Hepatocyte (in vitro differentiated cells): Measurements from ENCODE around the gene SPRYD4.

ENCODE experiments used
- EZH2phosphoT487 ChIP-seq: fragments of 200-600 bp; sonication (generic); IDR thresholded peaks from one replicate; pipeline ENCODE4 v1.6.1; 2018; ENCODE audit warnings: antibody characterized with exemption, mild to moderate bottlenecking, low read depth, moderate library complexity; ENCODE audit not compliant: unreplicated experiment, severe bottlenecking
- TF ChIP-seq, protein P1 (sequence below): fragments of 200-600 bp; sonication (generic); IDR thresholded peaks from 2 replicates; pipeline ENCODE4 v1.5.1; 2016; ENCODE audit warnings: antibody characterized with exemption, mild to moderate bottlenecking; ENCODE audit not compliant: poor library complexity

DNA sequence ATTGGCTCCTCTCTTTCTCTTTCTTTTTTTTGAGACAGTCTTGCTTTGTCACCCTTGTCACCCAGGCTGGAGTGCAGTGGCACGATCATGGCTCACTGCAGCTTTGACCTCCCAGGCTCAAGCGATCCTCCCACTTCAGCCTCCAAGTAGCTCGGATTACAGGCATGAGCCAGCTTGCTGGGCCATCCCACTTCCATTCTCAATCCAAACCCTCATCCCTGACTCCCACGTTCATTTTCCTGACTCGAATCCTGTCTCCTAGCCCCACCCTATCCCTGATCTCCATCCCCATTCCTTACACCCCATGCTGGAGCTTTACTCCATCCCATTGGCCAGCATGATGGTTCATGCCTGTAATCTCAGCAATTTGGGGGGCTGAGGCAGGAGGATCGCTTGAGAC lies 7.8 kb downstream of the SPRYD4 start:
- TF ChIP-seq, protein P1, sequence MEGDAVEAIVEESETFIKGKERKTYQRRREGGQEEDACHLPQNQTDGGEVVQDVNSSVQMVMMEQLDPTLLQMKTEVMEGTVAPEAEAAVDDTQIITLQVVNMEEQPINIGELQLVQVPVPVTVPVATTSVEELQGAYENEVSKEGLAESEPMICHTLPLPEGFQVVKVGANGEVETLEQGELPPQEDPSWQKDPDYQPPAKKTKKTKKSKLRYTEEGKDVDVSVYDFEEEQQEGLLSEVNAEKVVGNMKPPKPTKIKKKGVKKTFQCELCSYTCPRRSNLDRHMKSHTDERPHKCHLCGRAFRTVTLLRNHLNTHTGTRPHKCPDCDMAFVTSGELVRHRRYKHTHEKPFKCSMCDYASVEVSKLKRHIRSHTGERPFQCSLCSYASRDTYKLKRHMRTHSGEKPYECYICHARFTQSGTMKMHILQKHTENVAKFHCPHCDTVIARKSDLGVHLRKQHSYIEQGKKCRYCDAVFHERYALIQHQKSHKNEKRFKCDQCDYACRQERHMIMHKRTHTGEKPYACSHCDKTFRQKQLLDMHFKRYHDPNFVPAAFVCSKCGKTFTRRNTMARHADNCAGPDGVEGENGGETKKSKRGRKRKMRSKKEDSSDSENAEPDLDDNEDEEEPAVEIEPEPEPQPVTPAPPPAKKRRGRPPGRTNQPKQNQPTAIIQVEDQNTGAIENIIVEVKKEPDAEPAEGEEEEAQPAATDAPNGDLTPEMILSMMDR = no peak
- TF ChIP-seq EZH2phosphoT487 = no peak
